Dermis microvascular lymphatic vessel endothelial cell (primary cell): ENCODE results near the gene LMBRD2. TPM values are rescaled to one million over a fixed set of nuclear protein-coding genes. Genes with fewer than 3 reads are reported as not detected.
"Not testable (repeated sequence)": the region's sequence is repeated elsewhere in the genome, so short reads cannot be mapped to it uniquely, and the experiment has no call there.

Experiments
- DNase-seq, 2 donors: peaks; one replicate each; pipeline versions ENCODE4 v3.0.0 to v3.0.0-alpha.2; 2010; ENCODE audit warnings: low read depth in 2 of 2
- total RNA-seq: library from RNA; depleted of rRNA; stranded (reverse); fragments of >200 nt; gene quantifications from 2 replicates; pipeline ENCODE4 v1.2.1, GENCODE V29; 2014

Gene LMBRD2
- total RNA-seq: 5.8 TPM in 2 replicates

- peak; percentile 95 to 99 for DNase-seq
Observed at GRCh38 chr5:36151434-36152323, at the start of gene LMBRD2, which contains the start of gene SKP2. TSS of gene LMBRD2 (minus strand) at chr5:36151887. CDS start at chr5:36143349, 8,538 bp downstream. TSS of gene SKP2 (plus strand) at chr5:36152111. CDS start at chr5:36152263, 152 bp downstream.

- DNase-seq: peak in 1 of 2 donors; percentile 46
Observed at GRCh38 chr5:36200513-36200912, 48.8 kb upstream of the LMBRD2 start.

- DNase-seq: no peak
Observed at GRCh38 chr5:36199620-36200019, 47.9 kb upstream of the LMBRD2 start.

- DNase-seq: not testable (repeated sequence)
Observed at GRCh38 chr5:36198783-36199182, 47.1 kb upstream of the LMBRD2 start.

GRCh38 chr5:36198281-36198680, 46.6 kb upstream of the LMBRD2 start:
- DNase-seq: no peak

- DNase-seq: no peak
Observed at GRCh38 chr5:36193746-36194145, 42.1 kb upstream of the LMBRD2 start.

GRCh38 chr5:36184408-36184807, 32.7 kb upstream of the LMBRD2 start:
- not testable (repeated sequence) for DNase-seq

GRCh38 chr5:36181774-36182173, 30.1 kb upstream of the LMBRD2 start:
- no peak for DNase-seq

GRCh38 chr5:36180556-36181350, 29.1 kb upstream of the LMBRD2 start:
- no peak for DNase-seq

GRCh38 chr5:36179950-36180349, 28.3 kb upstream of the LMBRD2 start:
- no peak for DNase-seq

GRCh38 chr5:36178524-36178890, 26.8 kb upstream of the LMBRD2 start:
- no peak for DNase-seq

- DNase-seq: peak; percentile 33 to 63
Observed at GRCh38 chr5:36177715-36178523, 26.2 kb upstream of the LMBRD2 start.

GRCh38 chr5:36177154-36177553, 25.5 kb upstream of the LMBRD2 start:
- DNase-seq: no peak

GRCh38 chr5:36175043-36175442, 23.4 kb upstream of the LMBRD2 start:
- no peak for DNase-seq

GRCh38 chr5:36174119-36174518, 22.4 kb upstream of the LMBRD2 start:
- DNase-seq: no peak

- no peak for DNase-seq
Observed at GRCh38 chr5:36173426-36173825, 21.7 kb upstream of the LMBRD2 start.

GRCh38 chr5:36172599-36172998, 20.9 kb upstream of the LMBRD2 start:
- DNase-seq: no peak

- DNase-seq: no peak
Observed at GRCh38 chr5:36170832-36171424, 19.2 kb upstream of the LMBRD2 start.

- DNase-seq: no peak
Observed at GRCh38 chr5:36168737-36169136, 17.1 kb upstream of the LMBRD2 start.

GRCh38 chr5:36164461-36164860, 12.8 kb upstream of the LMBRD2 start:
- DNase-seq: no peak

GRCh38 chr5:36162810-36163486, 11.3 kb upstream of the LMBRD2 start:
- DNase-seq: no peak
